SK-N-SH (cell line): ENCODE data around the gene GOLGA6A. TPM values are rescaled to one million over a fixed set of nuclear protein-coding genes. Genes with fewer than 3 reads are reported as not detected.

Experiments
- CTCF ChIA-PET: fragments of 300-600, 350-600 bp; formaldehyde crosslinking; extraction: SDS; loops from one replicate; lab custom pipeline; 2021; lab: Yijun Ruan, JAX
- POLR2A ChIA-PET: fragments of 350-600 bp; sonication (Branson Sonifier 250); formaldehyde crosslinking; extraction: SDS; loops from one replicate; lab custom pipeline; 2020; ENCODE audit warnings: antibody characterized with exemption, inconsistent platforms; lab: Yijun Ruan, JAX
- DNase-seq: peaks from one replicate; pipeline ENCODE4 v3.0.0; 2012
- H2AFZ ChIP-seq: fragments of 200-600 bp; sonication (generic); 2 replicates; pipeline ENCODE4 v1.8.1; 2016; ENCODE audit warnings: antibody characterized with exemption, mild to moderate bottlenecking, low read depth
- H3F3A ChIP-seq: fragments of 200-600 bp; sonication (generic); replicated peaks from 2 replicates; pipeline ENCODE3; 2016; ENCODE audit warnings: antibody characterized with exemption, mild to moderate bottlenecking; ENCODE audit not compliant: insufficient read depth
- H3K27ac ChIP-seq, 2 experiments: fragments of 200-500 bp in 1 of 2; fragments of 200-600 bp in 1 of 2; sonication (Bioruptor generic) in 1 of 2; sonication (generic), shearing (Covaris generic) in 1 of 2; 2 replicates each; pipeline versions ENCODE4 v1.5.1 to v1.6.1; 2014 to 2016; ENCODE audit warnings: low read depth in 2 of 2, inconsistent platforms in 1 of 2, low read length in 1 of 2, mild to moderate bottlenecking in 1 of 2, mixed read lengths in 1 of 2
- H3K27me3 ChIP-seq: fragments of 200-600 bp; sonication (generic), shearing (Covaris generic); 2 replicates; pipeline ENCODE4 v1.6.1; 2016; ENCODE audit warnings: mixed run types; ENCODE audit not compliant: insufficient read depth
- H3K36me3 ChIP-seq, 2 experiments: fragments of 200-500 bp in 1 of 2; fragments of 200-600 bp in 1 of 2; sonication (Bioruptor generic) in 1 of 2; sonication (generic) in 1 of 2; replicated peaks in 1 of 2; 2 replicates each; pipeline versions ENCODE3 to v1.5.1; 2014 to 2016; ENCODE audit warnings: low read length in 1 of 2, mild to moderate bottlenecking in 1 of 2; ENCODE audit not compliant: insufficient read depth in 2 of 2, control insufficient read depth in 1 of 2
- H3K4me1 ChIP-seq, 2 experiments: fragments of 200-500 bp in 1 of 2; fragments of 200-600 bp in 1 of 2; sonication (Bioruptor generic) in 1 of 2; sonication (generic), shearing (Covaris generic) in 1 of 2; 2 replicates each; pipeline versions ENCODE4 v1.5.1 to v1.6.1; 2014 to 2016; ENCODE audit warnings: low read depth in 1 of 2, low read length in 1 of 2, mixed run types in 1 of 2; ENCODE audit not compliant: insufficient read depth in 2 of 2, control insufficient read depth in 1 of 2
- H3K4me2 ChIP-seq: fragments of 200-600 bp; sonication (generic), shearing (Covaris generic); 2 replicates; pipeline ENCODE4 v1.6.1; 2017; ENCODE audit warnings: mixed run types
- H3K4me3 ChIP-seq, 2 experiments: fragments of 200-500 bp in 1 of 2; fragments of 200-600 bp in 1 of 2; sonication (Bioruptor generic) in 1 of 2; sonication (generic), shearing (Covaris generic) in 1 of 2; 2 replicates each; pipeline versions ENCODE4 v1.5.1 to v1.8.1; 2014 to 2016; ENCODE audit warnings: low read depth in 2 of 2, inconsistent platforms in 1 of 2, low read length in 1 of 2, mild to moderate bottlenecking in 1 of 2, mixed read lengths in 1 of 2, moderate library complexity in 1 of 2
- H3K79me2 ChIP-seq: fragments of 200-600 bp; sonication (generic); 2 replicates; pipeline ENCODE4 v1.8.1; 2017; ENCODE audit warnings: mild to moderate bottlenecking; ENCODE audit not compliant: insufficient read depth
- H3K9ac ChIP-seq: fragments of 200-600 bp; sonication (generic); 2 replicates; pipeline ENCODE4 v1.6.1; 2017; ENCODE audit warnings: mixed run types
- H3K9me2 ChIP-seq: fragments of 200-600 bp; sonication (generic); 2 replicates; pipeline ENCODE4 v1.6.1; 2017; ENCODE audit warnings: mixed run types
- H3K9me3 ChIP-seq: fragments of 200-600 bp; sonication (generic); 2 replicates; pipeline ENCODE4 v1.6.1; 2017; ENCODE audit warnings: mixed run types, mild to moderate bottlenecking, moderate library complexity
- H4K20me1 ChIP-seq: fragments of 200-600 bp; sonication (generic); 2 replicates; pipeline ENCODE4 v1.6.1; 2017; ENCODE audit warnings: mild to moderate bottlenecking, mixed run types; ENCODE audit not compliant: insufficient read depth
- FOSL2 ChIP-seq: IDR thresholded peaks from 2 replicates; pipeline ENCODE4 v1.4.0; 2012; ENCODE audit warnings: low read depth, mild to moderate bottlenecking, moderate library complexity, borderline replicate concordance
- FOXJ3 ChIP-seq: sonication (generic); formaldehyde crosslinking; IDR thresholded peaks from 2 replicates; pipeline ENCODE4 v1.5.1; 2020; ENCODE audit warnings: mild to moderate bottlenecking, missing genetic modification reagents
- GABPA ChIP-seq: IDR thresholded peaks from 2 replicates; pipeline ENCODE4 v1.4.0; 2012; ENCODE audit warnings: low read depth, mild to moderate bottlenecking
- GATA2 ChIP-seq: sonication (generic); formaldehyde crosslinking; IDR thresholded peaks from 2 replicates; pipeline ENCODE4 v1.5.0; 2020; ENCODE audit warnings: mild to moderate bottlenecking, missing genetic modification reagents
- JUND ChIP-seq: IDR thresholded peaks from 2 replicates; pipeline ENCODE4 v1.4.0; 2012
- MEF2A ChIP-seq: IDR thresholded peaks from 2 replicates; pipeline ENCODE4 v1.4.0; 2012; ENCODE audit warnings: low read depth, borderline replicate concordance
- RXRA ChIP-seq: IDR thresholded peaks from 2 replicates; pipeline ENCODE4 v1.4.0; 2012; ENCODE audit warnings: low read depth, mild to moderate bottlenecking, borderline replicate concordance
- WGBS: methylation state at CpG from one replicate; pipeline ENCODE4 v1.1.6; 2017; ENCODE audit warnings: low lambda C conversion rate; 5-methylcytosine and 5-hydroxymethylcytosine counted together
- polyA plus RNA-seq, 3 experiments: library from polyadenylated mRNA; depleted of rRNA; stranded (reverse); fragments of >200 nt; gene quantifications; 2 replicates each; pipeline ENCODE4 v1.2.3, GENCODE V29; 2012
- TF ChIP-seq, protein P1 (sequence below): IDR thresholded peaks from 2 replicates; pipeline ENCODE4 v1.4.0; 2012; ENCODE audit warnings: low read depth
- TF ChIP-seq, protein P2 (sequence below): IDR thresholded peaks from 2 replicates; pipeline ENCODE4 v1.4.0; 2012; ENCODE audit warnings: low read depth, borderline replicate concordance
- TF ChIP-seq, protein P3 (sequence below): IDR thresholded peaks from 2 replicates; pipeline ENCODE4; 2012
- TF ChIP-seq, protein P4 (sequence below): fragments of 150-350 bp; IDR thresholded peaks from 2 replicates; pipeline ENCODE4 v1.6.1; 2017; ENCODE audit warnings: antibody characterized with exemption, low read length, low read depth, borderline replicate concordance
- TF ChIP-seq, protein P5 (sequence below): IDR thresholded peaks from 2 replicates; pipeline ENCODE4 v1.6.1; 2012; ENCODE audit warnings: mild to moderate bottlenecking, low read depth, low read length, moderate library complexity

Gene GOLGA6A
- polyA plus RNA-seq, 1 of the 3 experiments (the other 2 are of a cell fraction), result not detected

DNA sequence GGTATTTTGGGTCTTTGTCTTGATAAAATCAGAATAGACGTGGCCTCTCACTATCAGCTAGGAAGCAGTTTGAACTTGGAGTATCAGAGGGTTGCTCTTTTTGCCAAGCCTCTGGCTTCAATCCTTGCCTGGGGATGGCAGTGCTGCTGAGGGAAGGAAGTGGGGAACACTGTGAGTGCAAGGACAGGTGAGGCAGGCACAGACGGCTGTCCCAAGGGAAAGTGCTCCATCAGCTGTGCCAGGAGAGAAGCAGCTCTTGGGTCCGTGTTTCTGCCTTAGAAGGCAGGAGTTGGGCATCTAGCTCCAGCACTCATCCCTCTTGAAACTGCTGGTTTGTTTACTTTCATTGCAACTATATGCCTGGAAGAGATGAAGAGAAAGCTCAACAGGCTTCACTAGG, 54.7 kb downstream of the GOLGA6A start (continued):
- TF ChIP-seq, protein P1, sequence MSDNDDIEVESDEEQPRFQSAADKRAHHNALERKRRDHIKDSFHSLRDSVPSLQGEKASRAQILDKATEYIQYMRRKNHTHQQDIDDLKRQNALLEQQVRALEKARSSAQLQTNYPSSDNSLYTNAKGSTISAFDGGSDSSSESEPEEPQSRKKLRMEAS, result no peak
- no peak for TF ChIP-seq MEF2A
- TF ChIP-seq JUND, result no peak
- TF ChIP-seq, all 33 proteins: peak for 0

DNA sequence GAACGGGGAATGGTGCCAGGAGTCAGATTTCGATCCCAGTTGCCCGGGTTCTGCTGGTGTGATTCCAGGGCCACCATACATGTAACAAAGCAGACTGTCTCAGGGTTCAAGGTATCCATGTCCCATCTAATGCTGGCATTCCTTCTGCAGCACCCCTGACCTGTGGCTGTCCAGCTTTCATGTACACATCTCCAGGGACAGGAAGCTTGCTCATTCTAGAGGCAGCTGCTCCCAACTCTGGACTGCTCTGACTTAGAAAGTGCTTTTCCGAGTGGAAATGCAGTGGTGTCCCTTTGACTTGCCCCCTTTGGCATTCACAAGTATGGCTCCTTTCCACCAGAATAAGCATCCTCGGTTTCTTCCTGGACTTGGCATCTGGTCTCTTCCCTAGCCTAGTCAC, 56.9 kb downstream of the GOLGA6A start:
- peaks cover 12% of the 10 kb centered on the region; the same call in 1 of the 2 replicates for H4K20me1 ChIP-seq
- H2AFZ ChIP-seq, result no peak overlapping the region
- peaks cover 0 to 8% of the 10 kb centered on the region in 2 experiments; a peak in 2 of 4 replicates for H3K4me1 ChIP-seq
- no peak for DNase-seq
- no peak overlapping the region for H3K9ac ChIP-seq
- no peak overlapping the region for H3K4me2 ChIP-seq
- H3K9me3 ChIP-seq, result no peaks in the 10 kb centered on the region
- 75% methylated on average over 5 of the region's 5 CpGs for WGBS
- ChIA-PET CTCF (interaction anchor here (2.1 to 3.1 kb wide), 2 partner anchors 10 to 11 kb away, joined by 9 read pairs; no protein-coding TSS in a partner anchor), POLR2A (no interaction called here)
- no peaks in the 10 kb centered on the region for H3K27me3 ChIP-seq
- H3K4me3 ChIP-seq, result no peak overlapping the region
- no peak overlapping the region for H3K27ac ChIP-seq
- no peaks in the 10 kb centered on the region for H3F3A ChIP-seq
- H3K9me2 ChIP-seq, result no peaks in the 10 kb centered on the region
- TF ChIP-seq, protein P1, result no peak
- TF ChIP-seq, protein P2, sequence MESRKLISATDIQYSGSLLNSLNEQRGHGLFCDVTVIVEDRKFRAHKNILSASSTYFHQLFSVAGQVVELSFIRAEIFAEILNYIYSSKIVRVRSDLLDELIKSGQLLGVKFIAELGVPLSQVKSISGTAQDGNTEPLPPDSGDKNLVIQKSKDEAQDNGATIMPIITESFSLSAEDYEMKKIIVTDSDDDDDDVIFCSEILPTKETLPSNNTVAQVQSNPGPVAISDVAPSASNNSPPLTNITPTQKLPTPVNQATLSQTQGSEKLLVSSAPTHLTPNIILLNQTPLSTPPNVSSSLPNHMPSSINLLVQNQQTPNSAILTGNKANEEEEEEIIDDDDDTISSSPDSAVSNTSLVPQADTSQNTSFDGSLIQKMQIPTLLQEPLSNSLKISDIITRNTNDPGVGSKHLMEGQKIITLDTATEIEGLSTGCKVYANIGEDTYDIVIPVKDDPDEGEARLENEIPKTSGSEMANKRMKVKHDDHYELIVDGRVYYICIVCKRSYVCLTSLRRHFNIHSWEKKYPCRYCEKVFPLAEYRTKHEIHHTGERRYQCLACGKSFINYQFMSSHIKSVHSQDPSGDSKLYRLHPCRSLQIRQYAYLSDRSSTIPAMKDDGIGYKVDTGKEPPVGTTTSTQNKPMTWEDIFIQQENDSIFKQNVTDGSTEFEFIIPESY, result no peak
- no peak for TF ChIP-seq RXRA
- no peak for TF ChIP-seq FOSL2
- TF ChIP-seq, protein P3, sequence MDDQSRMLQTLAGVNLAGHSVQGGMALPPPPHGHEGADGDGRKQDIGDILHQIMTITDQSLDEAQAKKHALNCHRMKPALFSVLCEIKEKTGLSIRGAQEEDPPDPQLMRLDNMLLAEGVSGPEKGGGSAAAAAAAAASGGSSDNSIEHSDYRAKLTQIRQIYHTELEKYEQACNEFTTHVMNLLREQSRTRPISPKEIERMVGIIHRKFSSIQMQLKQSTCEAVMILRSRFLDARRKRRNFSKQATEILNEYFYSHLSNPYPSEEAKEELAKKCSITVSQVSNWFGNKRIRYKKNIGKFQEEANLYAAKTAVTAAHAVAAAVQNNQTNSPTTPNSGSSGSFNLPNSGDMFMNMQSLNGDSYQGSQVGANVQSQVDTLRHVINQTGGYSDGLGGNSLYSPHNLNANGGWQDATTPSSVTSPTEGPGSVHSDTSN, result no peak
- TF ChIP-seq, protein P4, sequence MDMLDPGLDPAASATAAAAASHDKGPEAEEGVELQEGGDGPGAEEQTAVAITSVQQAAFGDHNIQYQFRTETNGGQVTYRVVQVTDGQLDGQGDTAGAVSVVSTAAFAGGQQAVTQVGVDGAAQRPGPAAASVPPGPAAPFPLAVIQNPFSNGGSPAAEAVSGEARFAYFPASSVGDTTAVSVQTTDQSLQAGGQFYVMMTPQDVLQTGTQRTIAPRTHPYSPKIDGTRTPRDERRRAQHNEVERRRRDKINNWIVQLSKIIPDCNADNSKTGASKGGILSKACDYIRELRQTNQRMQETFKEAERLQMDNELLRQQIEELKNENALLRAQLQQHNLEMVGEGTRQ, result no peak
- no peak for TF ChIP-seq GATA2 (CRISPR knock-in tag)
- TF ChIP-seq, protein P5, sequence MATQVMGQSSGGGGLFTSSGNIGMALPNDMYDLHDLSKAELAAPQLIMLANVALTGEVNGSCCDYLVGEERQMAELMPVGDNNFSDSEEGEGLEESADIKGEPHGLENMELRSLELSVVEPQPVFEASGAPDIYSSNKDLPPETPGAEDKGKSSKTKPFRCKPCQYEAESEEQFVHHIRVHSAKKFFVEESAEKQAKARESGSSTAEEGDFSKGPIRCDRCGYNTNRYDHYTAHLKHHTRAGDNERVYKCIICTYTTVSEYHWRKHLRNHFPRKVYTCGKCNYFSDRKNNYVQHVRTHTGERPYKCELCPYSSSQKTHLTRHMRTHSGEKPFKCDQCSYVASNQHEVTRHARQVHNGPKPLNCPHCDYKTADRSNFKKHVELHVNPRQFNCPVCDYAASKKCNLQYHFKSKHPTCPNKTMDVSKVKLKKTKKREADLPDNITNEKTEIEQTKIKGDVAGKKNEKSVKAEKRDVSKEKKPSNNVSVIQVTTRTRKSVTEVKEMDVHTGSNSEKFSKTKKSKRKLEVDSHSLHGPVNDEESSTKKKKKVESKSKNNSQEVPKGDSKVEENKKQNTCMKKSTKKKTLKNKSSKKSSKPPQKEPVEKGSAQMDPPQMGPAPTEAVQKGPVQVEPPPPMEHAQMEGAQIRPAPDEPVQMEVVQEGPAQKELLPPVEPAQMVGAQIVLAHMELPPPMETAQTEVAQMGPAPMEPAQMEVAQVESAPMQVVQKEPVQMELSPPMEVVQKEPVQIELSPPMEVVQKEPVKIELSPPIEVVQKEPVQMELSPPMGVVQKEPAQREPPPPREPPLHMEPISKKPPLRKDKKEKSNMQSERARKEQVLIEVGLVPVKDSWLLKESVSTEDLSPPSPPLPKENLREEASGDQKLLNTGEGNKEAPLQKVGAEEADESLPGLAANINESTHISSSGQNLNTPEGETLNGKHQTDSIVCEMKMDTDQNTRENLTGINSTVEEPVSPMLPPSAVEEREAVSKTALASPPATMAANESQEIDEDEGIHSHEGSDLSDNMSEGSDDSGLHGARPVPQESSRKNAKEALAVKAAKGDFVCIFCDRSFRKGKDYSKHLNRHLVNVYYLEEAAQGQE, result no peak
- TF ChIP-seq FOXJ3 (CRISPR knock-in tag), result no peak
- no peak for TF ChIP-seq GABPA
- peaks cover 13 to 47% of the 10 kb centered on the region in 2 experiments for H3K36me3 ChIP-seq
- peaks cover 22% of the 10 kb centered on the region; the same call in 1 of the 2 replicates for H3K79me2 ChIP-seq
